Measurements from ENCODE around the gene CDH15.
"Not testable (repeated sequence)": the region's sequence is repeated elsewhere in the genome, so short reads cannot be mapped to it uniquely, and the experiment has no call there.

The CDH15 gene

DNA sequence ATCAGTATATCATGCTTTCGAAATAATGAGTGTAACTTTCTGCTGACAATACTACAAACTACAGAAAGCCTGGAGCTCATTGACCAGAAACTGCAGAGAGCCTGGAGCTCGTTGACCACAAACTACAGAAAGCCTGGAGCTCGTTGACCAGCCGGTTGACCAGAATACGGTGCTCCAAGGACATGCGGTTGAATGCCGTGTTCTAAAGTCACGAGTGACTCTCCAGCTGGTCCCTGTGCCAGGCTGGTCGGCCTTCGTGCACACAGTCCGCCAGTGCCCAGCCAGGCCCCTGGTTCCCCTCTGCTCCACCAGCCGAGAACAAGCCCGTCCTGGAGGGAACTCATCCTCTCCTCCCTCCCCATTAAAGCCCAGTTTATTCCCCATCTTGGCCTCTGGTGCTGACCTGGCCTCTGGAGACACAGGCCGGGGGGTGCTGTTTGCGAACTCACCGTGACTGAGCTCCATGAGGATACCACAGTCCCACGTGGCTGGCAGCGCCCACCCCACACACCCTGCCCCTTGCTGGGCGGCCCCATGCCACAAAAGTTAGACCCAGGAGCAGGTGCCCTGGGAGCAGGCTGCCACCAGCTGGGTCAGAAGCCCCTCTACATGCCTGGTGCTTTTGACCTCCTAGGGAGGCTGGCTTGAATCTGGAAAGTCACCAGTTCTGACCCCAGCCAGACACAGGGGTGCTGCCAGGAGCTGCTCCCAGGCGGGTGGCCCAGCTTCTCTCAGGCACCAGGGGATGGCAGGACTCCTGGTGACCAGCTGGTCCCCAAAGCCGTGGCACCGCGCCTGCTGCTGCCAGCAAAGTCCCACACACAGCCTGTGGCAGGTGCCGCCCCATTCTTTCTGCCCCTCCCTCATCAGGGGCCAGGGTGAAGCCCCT lies 15.5 kb upstream of the CDH15 start:
- DNase-seq (ENCODE audit: low spot score) = no peak

DNA sequence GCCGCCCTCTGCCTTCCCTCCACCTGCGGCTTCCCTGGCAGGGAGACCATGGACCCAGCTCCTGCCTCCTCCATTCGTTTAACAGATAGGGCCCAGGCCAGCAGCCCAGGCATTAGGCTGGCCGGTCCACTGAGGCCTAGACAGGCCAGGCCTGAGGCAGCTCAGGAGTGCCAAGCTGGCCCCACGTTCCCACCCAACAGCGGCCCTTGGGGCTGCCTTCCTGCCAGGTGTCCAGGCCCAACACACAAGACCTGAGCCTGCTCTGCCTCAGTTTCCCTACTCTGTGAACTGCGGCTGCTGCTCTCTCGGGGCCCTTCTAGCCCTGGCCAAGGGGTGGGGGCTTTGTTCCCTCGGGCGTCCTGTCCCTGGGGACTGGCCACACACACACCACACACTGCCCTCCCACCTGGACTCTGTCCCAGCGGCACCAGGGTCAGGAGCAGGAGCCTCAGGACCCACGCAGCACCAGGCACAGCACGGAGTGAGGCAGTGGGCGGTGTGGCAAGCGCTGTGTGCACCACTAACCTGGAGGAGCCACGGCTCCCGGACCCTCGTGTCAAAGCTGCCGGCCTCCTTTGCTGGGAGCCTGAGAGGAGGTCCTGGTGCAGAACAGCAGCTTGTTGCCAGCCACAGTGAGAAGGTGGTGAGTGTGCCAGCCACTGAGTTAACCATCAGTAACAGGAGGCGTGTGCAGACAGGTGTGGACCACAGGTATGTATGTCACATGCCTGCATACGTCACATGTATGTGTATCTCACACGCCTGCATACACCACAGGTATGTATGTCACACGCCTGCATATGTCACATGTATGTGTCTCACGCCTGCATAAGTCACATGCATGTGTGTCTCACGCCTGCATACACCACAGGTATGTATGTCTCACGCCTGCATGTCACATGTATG lies 14.6 kb upstream of the CDH15 start:
- no peak for DNase-seq (ENCODE audit: low spot score)

DNA sequence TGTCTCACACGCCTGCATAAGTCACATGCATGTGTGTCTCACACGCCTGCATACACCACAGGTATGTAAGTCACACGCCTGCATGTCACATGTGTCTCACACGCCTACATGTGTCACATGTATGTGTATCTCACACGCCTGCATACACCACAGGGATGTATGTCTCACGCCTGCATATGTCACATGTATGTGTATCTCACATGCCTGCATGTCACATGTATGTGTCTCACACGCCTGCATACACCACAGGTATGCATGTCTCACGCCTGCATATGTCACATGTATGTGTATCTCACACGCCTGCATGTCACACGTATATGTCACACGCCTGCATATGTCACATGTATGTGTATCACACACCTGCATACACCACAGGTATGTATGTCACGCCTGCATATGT lies 13.8 kb upstream of the CDH15 start:
- DNase-seq (ENCODE audit: low spot score) = no peak

DNA sequence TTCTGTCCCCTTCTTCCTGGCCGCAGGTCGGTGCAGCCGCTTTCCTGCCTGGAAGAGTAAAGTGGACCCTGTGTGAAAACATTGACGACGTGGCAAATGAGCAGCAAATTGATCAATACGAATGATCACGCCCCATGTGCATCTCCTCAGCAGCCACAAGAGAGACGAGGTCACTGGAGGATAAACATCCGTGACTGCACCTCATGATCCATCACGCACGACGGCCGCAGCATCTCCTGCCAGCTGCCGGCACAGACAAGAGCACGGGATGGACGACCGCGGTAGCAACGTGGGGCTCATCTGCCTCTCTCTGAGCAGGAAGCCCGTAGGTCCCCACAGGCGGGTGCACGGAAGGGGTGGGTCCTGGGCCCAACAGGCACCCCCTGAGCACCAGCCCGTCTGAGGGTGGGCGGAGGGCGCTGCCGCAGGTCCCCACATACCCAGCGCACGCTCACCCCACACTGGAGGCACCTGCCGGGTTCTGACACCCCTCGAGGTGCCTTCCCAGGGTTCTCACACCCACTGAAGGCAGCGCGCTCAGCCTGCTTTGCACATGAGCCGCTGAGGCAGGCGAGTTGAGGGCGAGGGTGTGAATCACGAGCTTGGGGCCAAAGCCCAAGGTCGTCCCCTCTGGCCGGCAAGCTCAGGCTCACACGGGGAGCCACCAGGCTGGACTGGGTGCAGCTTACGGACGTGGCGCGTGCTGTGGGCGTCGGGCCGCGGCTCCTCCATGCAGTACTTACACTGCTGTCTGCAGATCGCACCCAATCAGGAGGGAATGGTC lies 12.3 kb upstream of the CDH15 start:
- no peak for DNase-seq (ENCODE audit: low spot score)

DNA sequence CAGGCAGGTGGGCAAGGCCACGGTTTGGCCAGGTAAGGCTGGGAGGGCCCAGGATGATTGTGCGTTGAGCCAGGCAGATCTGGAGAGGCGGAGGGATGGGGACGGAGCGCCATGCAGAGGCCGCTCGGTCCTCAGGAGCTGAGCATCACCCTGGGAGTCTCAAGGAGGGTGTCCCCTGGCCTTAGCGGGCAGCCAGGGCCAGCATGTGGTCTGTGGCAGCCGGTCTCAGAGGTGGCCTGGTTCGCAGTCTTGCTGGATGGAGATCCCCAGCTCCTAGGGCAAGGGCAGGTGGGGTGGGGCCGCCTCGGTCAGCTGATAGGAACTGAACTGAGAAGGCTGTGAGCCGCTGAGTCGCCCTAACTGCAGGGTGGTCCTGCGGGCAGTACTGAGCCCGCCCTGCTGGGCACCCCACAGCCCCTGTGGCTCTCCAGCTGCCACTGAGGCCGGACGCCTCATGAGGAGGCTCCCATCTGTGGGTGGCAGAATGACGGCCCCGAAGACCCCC lies 11.6 kb upstream of the CDH15 start:
- no peak for DNase-seq (ENCODE audit: low spot score)

DNA sequence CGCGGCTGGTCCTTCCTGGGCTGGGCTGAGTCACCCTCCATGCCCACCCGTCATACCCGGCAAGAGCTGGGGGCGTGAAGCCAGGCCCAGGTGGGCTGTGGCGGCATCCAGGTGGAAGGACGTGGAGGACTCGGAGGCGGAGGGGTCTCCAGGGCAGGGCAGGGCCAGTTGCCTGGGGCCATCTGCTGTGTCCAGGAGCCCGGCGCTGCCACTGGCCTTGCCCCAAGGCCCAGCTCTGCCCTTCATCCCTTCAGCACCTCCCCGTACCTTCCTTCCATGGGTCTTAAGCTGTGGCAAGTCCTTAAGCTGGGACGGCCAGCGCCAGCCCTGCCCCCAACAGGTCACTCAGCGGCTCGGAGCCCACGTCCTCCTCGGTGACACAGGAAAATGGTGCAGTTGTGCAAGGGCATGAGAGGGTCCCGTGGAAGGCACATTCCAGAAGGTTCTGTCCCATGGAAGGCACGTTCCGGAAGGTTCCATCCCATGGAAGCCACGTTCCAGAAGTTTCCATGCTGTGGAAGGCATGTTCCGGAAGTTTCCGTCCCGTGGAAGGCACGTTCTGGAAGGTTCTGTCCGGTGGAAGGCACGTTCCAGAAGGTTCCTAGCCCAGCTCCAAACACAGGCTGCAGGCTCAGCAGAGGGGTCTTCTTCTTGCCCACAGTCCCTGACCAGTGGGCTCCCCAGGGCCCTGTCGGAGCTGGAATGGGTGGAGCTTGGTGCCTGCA lies 10.4 kb upstream of the CDH15 start:
- DNase-seq (ENCODE audit: low spot score) = no peak

DNA sequence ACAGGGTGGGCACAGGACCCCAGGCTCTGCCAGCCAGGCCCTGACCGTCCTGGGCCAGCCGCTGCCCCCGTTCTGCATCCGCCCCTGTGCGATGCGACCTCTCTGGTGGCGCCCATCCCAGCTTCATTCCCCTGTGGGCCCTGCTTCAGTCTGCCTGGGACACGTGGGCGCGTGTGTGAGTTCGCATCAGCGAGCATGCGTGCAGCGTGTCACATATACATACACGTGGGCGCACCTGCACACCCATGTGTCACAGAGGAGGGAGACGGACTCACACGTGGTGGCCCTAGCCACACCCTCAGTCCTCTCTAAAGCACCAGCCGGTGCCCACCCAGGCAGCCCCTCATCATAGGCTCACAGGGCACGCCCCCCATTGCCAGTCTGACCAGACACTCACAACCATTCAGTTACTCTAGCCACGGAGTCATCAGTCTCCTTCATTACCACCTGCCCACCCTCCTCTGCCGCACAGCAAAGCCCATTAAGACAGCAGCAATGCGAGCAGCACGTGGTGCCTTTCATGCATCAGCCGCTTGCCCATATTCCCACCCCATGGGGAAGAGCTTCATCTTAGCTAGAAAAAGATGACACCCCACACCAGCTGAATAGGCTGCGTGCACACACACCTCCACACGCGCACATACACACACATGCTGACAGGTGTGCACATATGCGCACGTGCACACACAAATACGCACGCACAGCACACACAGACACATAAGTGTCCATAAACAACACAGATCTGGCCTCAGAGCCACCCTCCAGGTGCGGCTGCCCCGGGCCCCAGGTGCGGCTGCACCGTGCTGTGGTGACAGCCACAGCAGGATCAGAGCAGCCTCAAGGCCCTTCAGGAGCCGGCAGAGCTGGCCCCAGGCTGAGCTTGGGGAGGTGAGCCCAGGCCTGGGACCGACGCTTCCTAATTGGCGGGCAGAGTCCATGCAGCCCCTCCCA lies 9.5 kb upstream of the CDH15 start:
- DNase-seq (ENCODE audit: low spot score) = no peak

DNA sequence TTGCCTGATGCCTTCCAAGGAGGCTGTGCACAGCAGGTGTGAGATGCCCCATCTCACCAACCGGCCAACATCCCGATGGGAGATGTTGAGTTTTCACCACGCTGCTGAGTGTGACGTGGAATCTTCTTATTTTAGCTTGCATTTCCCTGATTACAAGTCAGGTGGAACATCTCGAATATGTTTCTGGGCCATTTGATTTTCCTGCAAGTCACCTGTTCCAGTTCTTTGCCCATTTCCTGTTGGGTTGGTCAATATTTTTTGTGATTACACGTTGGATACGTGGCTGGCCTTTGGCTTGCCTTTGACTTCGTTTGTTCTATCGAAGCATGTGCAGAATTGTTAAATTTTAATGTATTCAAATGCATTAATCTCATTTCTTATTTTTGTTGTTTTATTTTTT lies 8.3 kb upstream of the CDH15 start:
- no peak for DNase-seq (ENCODE audit: low spot score)

DNA sequence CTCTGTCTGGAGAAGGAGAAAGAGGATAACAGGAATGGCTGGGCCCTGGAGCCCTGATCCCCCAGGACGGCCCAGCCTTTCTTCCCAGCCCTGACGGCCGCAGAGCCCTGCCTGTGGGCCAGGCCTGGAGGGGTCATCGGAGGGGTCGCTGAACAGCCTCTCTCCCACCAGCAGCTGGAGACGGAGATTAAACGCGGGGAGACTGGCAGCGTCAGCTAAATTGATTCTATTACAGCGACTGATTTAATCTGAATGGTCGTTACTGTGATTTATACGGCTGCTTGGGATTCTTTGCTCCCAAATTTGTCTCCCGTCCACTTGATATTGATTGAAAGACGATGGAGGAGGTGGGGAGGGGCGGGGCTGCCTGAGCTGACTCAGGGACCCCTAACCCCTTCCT lies 7.1 kb upstream of the CDH15 start:
- no peak for DNase-seq (ENCODE audit: low spot score)

DNA sequence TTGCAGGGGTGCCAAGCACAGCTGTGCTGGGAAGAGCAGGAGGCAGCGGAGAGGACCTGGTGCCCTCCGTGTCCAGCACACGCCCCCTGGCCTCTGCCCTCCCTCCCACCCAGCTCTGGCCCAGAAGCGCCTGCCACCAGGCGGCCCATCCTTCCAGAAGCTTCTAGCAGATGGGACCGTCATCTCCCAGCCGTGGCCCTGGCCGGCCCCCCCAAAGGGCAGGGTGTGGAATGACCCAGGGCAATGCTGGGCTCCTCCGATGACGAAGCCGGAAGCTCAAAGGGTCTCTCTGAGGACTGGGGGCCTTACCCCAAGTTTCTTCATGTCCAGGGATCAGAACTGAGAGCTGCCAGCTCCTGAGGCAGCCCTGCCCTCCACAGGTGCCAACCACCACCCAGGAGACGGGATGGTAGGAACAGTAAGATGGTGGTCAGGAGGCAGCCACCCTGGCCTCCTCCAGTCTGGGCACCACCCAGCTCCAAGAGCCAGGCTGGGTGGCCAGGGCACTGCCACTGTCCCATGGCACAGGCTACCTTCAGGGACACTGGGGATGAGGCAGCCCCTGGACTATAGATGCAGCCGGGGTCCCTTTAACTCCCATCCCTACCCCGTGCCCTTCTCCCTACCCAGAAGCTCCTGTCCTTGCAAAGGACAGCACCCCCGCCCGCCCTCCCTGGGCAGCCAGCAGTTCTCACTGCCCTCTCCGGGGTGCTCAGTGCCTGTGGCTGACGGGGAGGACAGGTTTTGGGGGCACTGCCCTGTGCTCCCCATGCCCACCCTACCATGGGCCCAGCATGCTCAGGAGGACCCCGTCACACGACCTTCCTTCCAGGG lies 6.5 kb upstream of the CDH15 start:
- no peak for DNase-seq (ENCODE audit: low spot score)

DNA sequence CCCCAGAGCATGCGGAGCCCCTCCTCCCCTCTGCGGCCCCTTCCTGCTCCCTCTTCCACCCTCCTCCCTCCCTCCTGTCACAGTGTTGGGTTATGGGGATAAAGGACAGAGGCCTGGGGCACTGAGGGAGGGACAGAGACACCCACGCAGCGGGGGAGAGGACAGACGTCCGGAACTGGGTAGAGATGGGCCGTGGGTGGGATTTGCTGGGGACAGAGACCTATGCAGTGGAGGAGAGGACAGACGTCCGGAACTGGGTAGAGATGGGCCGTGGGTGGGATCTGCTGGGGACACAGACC lies 5.9 kb upstream of the CDH15 start:
- DNase-seq (ENCODE audit: low spot score) = not testable (repeated sequence)

DNA sequence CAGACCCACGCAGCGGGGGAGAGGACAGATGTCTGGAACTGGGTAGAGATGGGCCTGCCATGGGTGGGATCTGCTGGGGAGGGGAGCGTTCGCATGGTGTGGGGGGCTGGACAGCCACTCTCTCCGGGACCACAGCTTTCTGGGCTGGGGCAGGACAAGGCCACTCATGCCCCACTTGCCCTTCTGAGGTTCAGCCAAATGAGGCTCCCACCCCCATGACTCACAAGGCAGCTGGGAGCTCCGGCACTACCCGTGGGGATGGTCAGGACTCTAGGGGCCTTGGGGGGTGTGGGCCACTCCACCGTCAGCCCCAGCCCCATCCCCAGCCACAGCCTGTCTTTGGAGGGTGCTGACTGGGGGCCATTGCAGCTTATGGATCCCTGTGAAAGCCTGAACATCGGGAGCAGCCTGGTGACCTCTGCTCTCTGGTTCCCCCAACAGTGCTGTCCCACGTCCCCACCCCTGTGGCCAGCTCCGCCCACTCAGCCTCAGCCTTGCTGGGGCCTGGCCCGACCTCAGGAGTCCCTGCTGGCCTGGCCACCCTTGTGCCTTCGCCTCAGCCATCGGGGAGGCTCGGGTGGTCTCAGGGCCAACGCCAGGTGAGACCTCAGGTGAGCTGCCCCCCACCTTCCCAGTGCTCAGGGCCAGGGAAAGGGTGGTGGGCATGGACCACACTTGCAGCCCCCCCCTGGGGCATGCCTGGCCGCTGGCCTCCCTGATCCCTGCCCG lies 4.7 kb upstream of the CDH15 start:
- no peak for DNase-seq (ENCODE audit: low spot score)

DNA sequence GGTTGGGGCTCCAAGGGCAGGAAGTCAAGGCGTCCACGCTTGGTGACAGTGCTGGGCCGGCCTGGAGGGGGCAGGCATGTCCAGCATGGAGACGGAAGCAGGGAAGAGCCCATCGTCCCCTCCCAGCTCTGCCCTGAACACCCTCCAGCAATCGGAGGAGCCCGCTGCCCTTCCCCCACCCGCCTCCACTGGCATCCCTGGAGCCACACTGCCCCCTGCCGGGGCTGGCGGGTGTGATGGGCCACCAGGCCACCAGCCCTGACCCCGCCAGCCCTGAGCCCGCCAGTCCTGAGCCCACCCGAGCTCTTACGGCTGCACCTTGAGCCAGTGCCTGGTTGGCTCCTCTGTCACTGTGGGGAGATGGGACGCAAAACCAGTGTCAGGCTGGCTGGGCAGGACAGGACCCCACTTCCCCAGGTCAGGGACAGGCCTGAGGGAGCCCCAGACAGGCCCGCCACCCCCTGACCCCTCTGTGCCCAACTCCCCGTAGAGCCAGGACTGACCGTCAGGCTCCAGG lies 4.1 kb upstream of the CDH15 start:
- peak; percentile 51 for DNase-seq (ENCODE audit: low spot score)

DNA sequence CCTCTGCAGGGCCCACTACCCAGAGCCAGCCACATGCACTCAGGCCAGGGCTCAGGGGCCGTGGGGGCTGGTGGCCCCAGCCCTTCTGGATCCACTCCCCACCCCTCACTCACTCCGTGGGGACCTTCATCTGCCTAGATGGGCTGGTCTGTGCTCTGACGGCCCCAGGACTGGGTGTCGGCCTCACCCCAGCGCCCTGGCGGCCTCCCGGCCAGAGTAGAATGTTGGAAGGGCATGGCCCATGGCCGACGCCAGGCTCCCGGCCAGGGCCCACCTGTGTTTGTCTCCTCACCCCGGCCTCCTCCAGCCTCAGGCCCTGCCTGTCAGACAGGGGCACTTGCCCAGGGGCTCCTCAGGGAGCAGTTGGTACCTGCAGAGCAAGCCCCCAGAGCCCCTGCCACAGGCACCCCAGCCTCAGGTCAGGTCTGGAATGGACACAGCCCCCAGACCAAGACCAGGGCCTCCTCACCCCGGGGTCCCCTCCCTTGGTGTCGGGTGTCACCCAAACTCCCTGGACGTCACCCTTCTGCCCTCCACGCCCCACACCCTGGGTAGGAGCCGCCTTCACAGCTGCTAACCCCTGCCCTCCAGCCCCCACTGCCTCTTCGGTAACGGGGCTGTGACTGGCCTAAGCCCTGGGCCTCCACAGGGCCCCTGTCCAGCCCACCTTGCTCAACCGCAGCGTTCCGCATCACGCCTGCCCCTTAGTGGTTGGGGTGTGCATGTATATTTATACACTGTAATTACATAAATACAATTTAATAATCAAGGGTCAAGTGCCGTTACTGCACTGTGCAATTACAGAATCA lies 3.0 kb upstream of the CDH15 start:
- DNase-seq (ENCODE audit: low spot score) = no peak

DNA sequence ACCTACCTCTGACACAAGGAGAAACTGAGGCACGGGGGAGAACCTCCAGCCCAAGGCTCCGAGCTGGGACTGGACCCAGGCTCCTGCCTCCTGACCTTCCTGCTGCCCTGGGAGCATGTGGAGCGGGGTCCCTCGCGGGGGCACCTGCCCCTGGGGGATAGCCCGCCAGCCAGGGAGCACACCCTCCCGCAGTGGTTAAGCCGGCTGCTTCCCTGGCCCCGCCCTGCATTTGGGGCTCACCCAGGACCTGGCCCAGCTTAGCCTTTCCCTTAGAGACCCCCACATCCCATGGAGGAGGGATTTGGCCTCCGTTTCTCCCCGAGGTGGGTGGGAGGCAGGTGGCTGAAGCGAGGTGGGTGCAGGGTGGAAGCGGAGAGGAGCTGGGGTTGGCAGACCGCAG lies 1.8 kb upstream of the CDH15 start:
- DNase-seq (ENCODE audit: low spot score) = no peak

DNA sequence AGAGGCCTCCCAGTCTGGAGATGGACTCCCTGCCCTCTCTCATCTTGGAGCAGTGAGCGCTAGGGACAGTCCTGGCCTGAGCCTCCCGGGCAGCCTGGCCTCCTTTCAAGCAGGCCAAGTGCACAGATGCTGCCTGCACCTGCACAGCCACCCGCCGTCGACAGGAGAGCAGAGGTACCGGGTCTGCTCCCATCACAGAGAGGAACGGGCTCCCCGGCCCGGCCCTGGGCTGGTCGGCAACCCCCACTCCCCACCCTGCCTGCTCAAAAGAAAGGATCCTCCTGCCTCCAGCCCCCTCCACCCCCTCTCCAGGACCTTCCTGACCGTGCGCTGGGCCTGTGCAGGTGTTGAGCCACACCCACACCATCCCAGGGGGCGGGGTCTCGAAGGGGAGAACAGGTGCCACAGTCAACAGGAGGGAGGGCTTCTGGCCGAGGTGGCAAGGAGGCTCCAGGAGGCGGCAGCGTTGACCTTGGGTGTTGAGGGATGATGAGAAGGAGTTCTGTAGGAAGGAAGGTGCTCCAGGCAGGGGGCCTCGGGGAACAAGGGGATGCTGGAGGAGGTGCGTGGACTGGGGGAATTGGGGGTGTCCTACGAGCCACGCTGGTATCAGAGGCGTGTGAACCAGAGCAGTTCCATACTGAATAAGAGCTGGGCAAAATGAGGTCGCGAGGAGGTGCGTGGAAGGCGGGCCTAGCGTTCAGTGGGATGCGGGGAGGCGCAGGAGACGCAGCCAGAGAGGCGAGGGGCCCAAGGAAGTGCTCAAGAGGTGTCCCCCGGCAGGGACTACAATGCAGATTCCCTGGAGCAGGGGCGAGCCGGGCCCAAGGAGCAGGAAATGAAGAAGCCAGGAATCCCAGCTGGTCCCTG lies 967 bp upstream of the CDH15 start:
- DNase-seq (ENCODE audit: low spot score) = no peak

DNA sequence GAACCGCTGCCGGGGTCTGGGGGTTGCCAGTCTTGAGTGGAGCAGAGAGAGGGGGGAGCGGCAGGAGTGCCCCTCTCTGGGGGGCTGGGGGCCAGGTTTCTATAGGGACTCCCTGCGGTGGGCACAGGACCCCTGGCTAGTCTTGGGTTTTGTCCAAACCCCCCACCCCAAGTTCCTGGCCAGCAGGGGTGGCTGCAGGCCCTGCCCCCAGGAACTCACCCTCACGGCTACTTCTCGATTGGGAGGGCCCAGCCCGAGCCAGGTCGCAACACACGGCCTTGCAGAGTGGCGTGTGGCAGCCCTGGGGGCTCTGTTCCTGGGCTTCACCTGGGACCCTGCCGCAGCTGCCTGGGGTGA lies 601 bp downstream of the CDH15 start:
- DNase-seq (ENCODE audit: low spot score) = no peak
